ENCODE measurements around the gene SLC34A1. TPM values are rescaled to one million over a fixed set of nuclear protein-coding genes. Genes with fewer than 3 reads are reported as not detected.

Gene SLC34A1
- total and polyA plus RNA-seq, 2 of the 4 experiments (the other 2 are of a cell fraction): not detected

DNA sequence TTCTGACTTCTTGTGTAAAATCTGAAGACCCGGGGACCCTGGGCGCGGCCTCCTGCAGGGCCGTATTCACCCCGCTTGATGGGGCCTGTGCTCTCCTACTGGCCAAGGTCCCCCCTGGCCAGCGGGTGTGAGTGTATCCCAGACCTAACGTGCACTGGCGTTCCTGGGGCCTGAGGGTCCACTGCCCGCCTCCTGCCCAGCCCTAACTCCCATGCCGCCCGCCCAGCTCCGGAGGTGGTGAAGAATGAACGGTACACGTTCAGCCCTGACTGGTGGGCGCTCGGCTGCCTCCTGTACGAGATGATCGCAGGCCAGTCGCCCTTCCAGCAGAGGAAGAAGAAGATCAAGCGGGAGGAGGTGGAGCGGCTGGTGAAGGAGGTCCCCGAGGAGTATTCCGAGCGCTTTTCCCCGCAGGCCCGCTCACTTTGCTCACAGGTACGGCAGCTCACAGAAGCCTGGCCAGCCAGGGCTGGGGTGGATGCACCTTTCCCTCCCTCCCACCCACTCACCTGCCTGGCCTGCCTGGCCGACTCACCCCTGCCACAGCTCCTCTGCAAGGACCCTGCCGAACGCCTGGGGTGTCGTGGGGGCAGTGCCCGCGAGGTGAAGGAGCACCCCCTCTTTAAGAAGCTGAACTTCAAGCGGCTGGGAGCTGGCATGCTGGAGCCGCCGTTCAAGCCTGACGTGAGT lies 51.8 kb downstream of the SLC34A1 start:
- no peak overlapping the region for H3K4me3 ChIP-seq (ENCODE audit: insufficient read depth, low read depth, low read length)
- H2AK9ac ChIP-seq (replicated peaks; ENCODE audit: low read depth, low read length, poor library complexity): no peak overlapping the region
- in situ Hi-C loops (cut with MboI; ENCODE audit: low sequenced_read_pairs) (no loop called here), dilution Hi-C loops (cut with HindIII; ENCODE audit: low sequenced_read_pairs, unreplicated experiment) (no loop called here), intact Hi-C loops (cut with micrococcal nuclease) (no loop called here)
- H4K5ac ChIP-seq (ENCODE audit: low read depth, low read length): no peak overlapping the region
- H3K18ac ChIP-seq (ENCODE audit: low read depth, low read length): no peak overlapping the region
- H4K91ac ChIP-seq (ENCODE audit: insufficient read depth, low read depth, low read length): no peak overlapping the region
- POLR2A ChIA-PET (ENCODE audit: unreplicated experiment): interaction anchor here (0.6 kb wide), 1 partner anchor 10 kb away, joined by 7 read pairs; the partner anchor contains the start of gene GRK6
- no peaks in the 10 kb centered on the region for H3K27me3 ChIP-seq (ENCODE audit: control insufficient read depth, insufficient read depth, low read length)
- peaks cover 56% of the 10 kb centered on the region for H3K36me3 ChIP-seq (ENCODE audit: control insufficient read depth, insufficient read depth, low read length)
- no peak overlapping the region for H3K23ac ChIP-seq (ENCODE audit: low read depth, low read length)
- H2BK120ac ChIP-seq (ENCODE audit: low read depth, low read length): no peak overlapping the region
- peaks cover 6% of the 10 kb centered on the region; the same call in 1 of the 2 replicates for H3K9me1 ChIP-seq (ENCODE audit: insufficient read depth, low read length)
- no peak overlapping the region for H2AK5ac ChIP-seq (ENCODE audit: low read depth, low read length)
- H3K27ac ChIP-seq (ENCODE audit: insufficient read depth, low read length): no peak overlapping the region
- H2BK15ac ChIP-seq (ENCODE audit: low read depth, low read length): no peak overlapping the region
- no peak overlapping the region for H3K9ac ChIP-seq (ENCODE audit: low read depth, low read length)
- no peaks in the 10 kb centered on the region for H3K4me1 ChIP-seq (ENCODE audit: control insufficient read depth, insufficient read depth, low read length)
- no TSS peak for BruUV-seq (replicated peaks)
- ATAC-seq (ENCODE audit: low read depth): no peak
- no peak overlapping the region for H3K4me2 ChIP-seq (ENCODE audit: low read depth, low read length)
- H3K4ac ChIP-seq (ENCODE audit: low read depth, low read length): no peak overlapping the region
- 98% methylated on average over 17 of the region's 37 CpGs; no CpG with 5 or more reads in 1 of the 2 experiments for WGBS, 2 experiments (ENCODE audit: extremely low coverage in 2 of 2, insufficient read length in 1 of 2)
- H3K9me3 ChIP-seq (ENCODE audit: control insufficient read depth, insufficient read depth, low read length): no peaks in the 10 kb centered on the region
- CTCF ChIA-PET: interaction anchor here (0.7 kb wide), 1 partner anchor 32 kb away, joined by 3 read pairs; no protein-coding TSS in a partner anchor
- no peak overlapping the region for H3K56ac ChIP-seq (ENCODE audit: extremely low read depth, insufficient read depth, low read length)
- H3K14ac ChIP-seq (replicated peaks; ENCODE audit: low read depth, low read length): no peak overlapping the region
- no peak overlapping the region for H2BK20ac ChIP-seq (ENCODE audit: low read depth, low read length)
- H2AFZ ChIP-seq (replicated peaks; ENCODE audit: low read length, poor library complexity): no peak overlapping the region
- no peak overlapping the region for H4K8ac ChIP-seq (ENCODE audit: low read depth in 2 of 2, low read length in 2 of 2)
- H3K79me1 ChIP-seq (ENCODE audit: low read depth in 1 of 2, low read length in 2 of 2): 0 out of 4 replicates have a peak, but pooled peaks cover 0 to 3% of the 10 kb centered on the region in 2 experiments
- DNase-seq: no peak
- H4K20me1 ChIP-seq (ENCODE audit: insufficient read depth, low read length): peaks cover 2% of the 10 kb centered on the region; the same call in 1 of the 2 replicates
- H2BK5ac ChIP-seq (ENCODE audit: low read depth, low read length, poor library complexity, severe bottlenecking): no peak overlapping the region
- TF ChIP-seq SMC3 (IDR thresholded peaks at IDR 0.05; ENCODE audit: low read depth, low read length) (no peak), FOS (IDR thresholded peaks at IDR 0.05; ENCODE audit: low read depth, low read length) (no peak), MAZ (IDR thresholded peaks at IDR 0.05; ENCODE audit: borderline replicate concordance, low read depth, low read length) (no peak), MXI1 (IDR thresholded peaks at IDR 0.05; ENCODE audit: borderline replicate concordance, low read depth, low read length) (no peak), RFX5 (IDR thresholded peaks at IDR 0.05; ENCODE audit: low read depth, low read length) (no peak), NFE2L2 (IDR thresholded peaks at IDR 0.05; ENCODE audit: low read depth, low read length) (no peak), MAFK (IDR thresholded peaks at IDR 0.05; ENCODE audit: low read depth, low read length) (no peak), CEBPB (IDR thresholded peaks at IDR 0.05; ENCODE audit: low read depth, low read length) (no peak), CHD1 (IDR thresholded peaks at IDR 0.05; ENCODE audit: low read depth, low read length) (no peak), RAD21 (IDR thresholded peaks at IDR 0.05; ENCODE audit: low read length) (no peak), POLR2A (IDR thresholded peaks at IDR 0.05; ENCODE audit: low read depth, low read length) (no peak), BHLHE40 (IDR thresholded peaks at IDR 0.05; ENCODE audit: low read depth, low read length) (no peak)
- TF ChIP-seq, protein P1, sequence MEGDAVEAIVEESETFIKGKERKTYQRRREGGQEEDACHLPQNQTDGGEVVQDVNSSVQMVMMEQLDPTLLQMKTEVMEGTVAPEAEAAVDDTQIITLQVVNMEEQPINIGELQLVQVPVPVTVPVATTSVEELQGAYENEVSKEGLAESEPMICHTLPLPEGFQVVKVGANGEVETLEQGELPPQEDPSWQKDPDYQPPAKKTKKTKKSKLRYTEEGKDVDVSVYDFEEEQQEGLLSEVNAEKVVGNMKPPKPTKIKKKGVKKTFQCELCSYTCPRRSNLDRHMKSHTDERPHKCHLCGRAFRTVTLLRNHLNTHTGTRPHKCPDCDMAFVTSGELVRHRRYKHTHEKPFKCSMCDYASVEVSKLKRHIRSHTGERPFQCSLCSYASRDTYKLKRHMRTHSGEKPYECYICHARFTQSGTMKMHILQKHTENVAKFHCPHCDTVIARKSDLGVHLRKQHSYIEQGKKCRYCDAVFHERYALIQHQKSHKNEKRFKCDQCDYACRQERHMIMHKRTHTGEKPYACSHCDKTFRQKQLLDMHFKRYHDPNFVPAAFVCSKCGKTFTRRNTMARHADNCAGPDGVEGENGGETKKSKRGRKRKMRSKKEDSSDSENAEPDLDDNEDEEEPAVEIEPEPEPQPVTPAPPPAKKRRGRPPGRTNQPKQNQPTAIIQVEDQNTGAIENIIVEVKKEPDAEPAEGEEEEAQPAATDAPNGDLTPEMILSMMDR (conservative IDR thresholded peaks at IDR 0.05; ENCODE audit: low read depth, low read length): no peak
- TF ChIP-seq, protein P2, sequence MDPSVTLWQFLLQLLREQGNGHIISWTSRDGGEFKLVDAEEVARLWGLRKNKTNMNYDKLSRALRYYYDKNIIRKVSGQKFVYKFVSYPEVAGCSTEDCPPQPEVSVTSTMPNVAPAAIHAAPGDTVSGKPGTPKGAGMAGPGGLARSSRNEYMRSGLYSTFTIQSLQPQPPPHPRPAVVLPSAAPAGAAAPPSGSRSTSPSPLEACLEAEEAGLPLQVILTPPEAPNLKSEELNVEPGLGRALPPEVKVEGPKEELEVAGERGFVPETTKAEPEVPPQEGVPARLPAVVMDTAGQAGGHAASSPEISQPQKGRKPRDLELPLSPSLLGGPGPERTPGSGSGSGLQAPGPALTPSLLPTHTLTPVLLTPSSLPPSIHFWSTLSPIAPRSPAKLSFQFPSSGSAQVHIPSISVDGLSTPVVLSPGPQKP (IDR thresholded peaks at IDR 0.05; ENCODE audit: borderline replicate concordance, low read depth, low read length): no peak
- TF ChIP-seq, protein P3, sequence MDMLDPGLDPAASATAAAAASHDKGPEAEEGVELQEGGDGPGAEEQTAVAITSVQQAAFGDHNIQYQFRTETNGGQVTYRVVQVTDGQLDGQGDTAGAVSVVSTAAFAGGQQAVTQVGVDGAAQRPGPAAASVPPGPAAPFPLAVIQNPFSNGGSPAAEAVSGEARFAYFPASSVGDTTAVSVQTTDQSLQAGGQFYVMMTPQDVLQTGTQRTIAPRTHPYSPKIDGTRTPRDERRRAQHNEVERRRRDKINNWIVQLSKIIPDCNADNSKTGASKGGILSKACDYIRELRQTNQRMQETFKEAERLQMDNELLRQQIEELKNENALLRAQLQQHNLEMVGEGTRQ (IDR thresholded peaks at IDR 0.05; ENCODE audit: low read depth, low read length): no peak

Data from IMR-90 (cell line).